ENCODE measurements around the gene C1QTNF9. TPM values are rescaled to one million over a fixed set of nuclear protein-coding genes. Genes with fewer than 3 reads are reported as not detected.
"Not testable (repeated sequence)": the region's sequence is repeated elsewhere in the genome, so short reads cannot be mapped to it uniquely, and the experiment has no call there.

The C1QTNF9 gene
- total RNA-seq, 1 experiment from 2014 or later: not detected

DNA sequence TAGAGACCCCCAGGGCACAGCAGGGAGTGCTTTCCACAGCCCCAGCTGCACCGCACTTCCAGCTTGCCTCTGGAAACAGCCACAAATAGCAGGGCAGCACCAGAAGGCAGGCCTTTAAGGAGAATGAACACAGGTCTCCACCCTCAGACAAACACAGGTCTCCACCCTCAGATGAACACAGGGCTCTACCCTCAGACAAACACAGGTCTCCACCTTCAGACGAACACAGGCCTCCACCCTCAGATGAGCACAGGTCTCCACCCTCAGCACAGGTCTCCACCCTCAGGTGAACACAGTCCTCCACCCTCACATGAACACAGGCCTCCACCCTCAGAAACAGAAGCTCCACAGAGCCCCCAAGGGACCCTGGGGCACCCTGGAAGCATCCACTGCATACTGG, 51.7 kb downstream of the C1QTNF9 start:
- Mint-ChIP-seq H3K9me3 (ENCODE audit: unreplicated experiment) (no peaks in the 10 kb centered on the region), H3K36me3 (ENCODE audit: insufficient read depth, unreplicated experiment) (no peaks in the 10 kb centered on the region), H3K4me3 (ENCODE audit: unreplicated experiment) (no peak overlapping the region), H3K27me3 (ENCODE audit: insufficient read depth, unreplicated experiment) (no peaks in the 10 kb centered on the region), H3K27ac (ENCODE audit: low read depth, unreplicated experiment) (no peak overlapping the region), H3K4me1 (ENCODE audit: insufficient read depth, unreplicated experiment) (no peaks in the 10 kb centered on the region)
- POLR2A ChIA-PET: no interaction called here
- intact Hi-C loops (cut with micrococcal nuclease): no loop called here
- DNase-seq (ENCODE audit: unreplicated experiment): no peak
- CTCF ChIA-PET: no interaction called here
- BruUV-seq (replicated peaks): no TSS peak
- TF ChIP-seq CTCF (IDR thresholded peaks at IDR 0.05; ENCODE audit: unreplicated experiment): no peak

DNA sequence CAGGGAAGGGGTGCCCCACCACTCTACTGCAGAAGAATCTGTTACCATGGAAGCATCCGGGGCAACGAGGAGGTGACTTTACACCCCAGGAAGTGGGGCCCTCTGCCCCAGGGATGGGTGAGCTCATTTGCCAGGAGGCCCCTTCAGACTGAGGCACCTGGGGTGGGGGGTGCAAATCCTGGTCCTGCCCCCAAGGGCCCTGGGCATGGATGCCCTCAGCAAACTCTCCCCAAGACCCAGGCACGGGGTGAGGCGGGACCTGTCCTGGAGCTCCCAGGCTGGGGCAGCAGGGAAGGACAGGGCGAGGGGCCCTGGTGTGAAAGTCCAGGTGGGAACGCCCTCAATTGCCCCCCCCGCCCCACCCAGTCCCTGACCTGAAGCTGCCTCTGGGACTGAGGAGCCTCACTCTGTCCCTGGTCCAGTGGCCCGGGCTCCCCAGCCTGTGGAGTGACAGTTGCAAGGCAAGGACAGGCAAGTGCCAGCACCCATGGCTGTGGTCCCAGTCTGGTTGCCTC, 52.5 kb downstream of the C1QTNF9 start:
- TF ChIP-seq CTCF (IDR thresholded peaks at IDR 0.05; ENCODE audit: unreplicated experiment): no peak
- no peak overlapping the region for H3K27ac Mint-ChIP-seq (ENCODE audit: low read depth, unreplicated experiment)
- BruUV-seq (replicated peaks): no TSS peak
- no peaks in the 10 kb centered on the region for H3K4me1 Mint-ChIP-seq (ENCODE audit: insufficient read depth, unreplicated experiment)
- intact Hi-C loops (cut with micrococcal nuclease): no loop called here
- H3K9me3 Mint-ChIP-seq (ENCODE audit: unreplicated experiment): no peaks in the 10 kb centered on the region
- no peak for DNase-seq (ENCODE audit: unreplicated experiment)
- CTCF ChIA-PET: no interaction called here
- H3K36me3 Mint-ChIP-seq (ENCODE audit: insufficient read depth, unreplicated experiment): no peaks in the 10 kb centered on the region
- no peak overlapping the region for H3K4me3 Mint-ChIP-seq (ENCODE audit: unreplicated experiment)
- no peaks in the 10 kb centered on the region for H3K27me3 Mint-ChIP-seq (ENCODE audit: insufficient read depth, unreplicated experiment)
- POLR2A ChIA-PET: no interaction called here

DNA sequence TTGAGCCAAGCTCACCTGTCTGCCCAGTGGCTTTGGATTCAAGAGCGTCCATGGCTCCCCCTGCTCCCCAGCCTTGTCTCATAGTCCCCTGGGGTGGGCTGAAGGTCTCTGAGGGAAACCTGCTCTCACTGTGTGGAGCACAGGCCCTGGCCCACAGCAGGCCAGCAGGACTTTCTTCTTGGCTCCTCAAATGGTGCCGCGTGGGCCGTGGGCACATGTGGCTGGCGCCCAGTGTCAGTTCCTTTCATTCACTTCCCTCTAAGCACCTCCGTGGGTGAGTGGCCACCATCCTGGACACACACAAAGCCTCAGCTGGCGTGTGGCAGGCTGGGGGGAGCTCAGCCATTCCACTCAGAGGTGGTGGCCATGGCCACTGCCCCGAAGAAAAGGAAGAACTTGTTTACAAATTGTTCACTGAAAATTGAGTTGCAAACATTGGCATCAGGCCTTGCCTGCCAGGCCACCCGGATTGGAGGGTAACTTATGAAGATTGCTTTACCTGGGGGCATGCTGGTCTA, 53.1 kb downstream of the C1QTNF9 start:
- no TSS peak for BruUV-seq (replicated peaks)
- H3K27me3 Mint-ChIP-seq (ENCODE audit: insufficient read depth, unreplicated experiment): no peaks in the 10 kb centered on the region
- H3K27ac Mint-ChIP-seq (ENCODE audit: low read depth, unreplicated experiment): no peak overlapping the region
- H3K36me3 Mint-ChIP-seq (ENCODE audit: insufficient read depth, unreplicated experiment): no peaks in the 10 kb centered on the region
- no peak overlapping the region for H3K4me3 Mint-ChIP-seq (ENCODE audit: unreplicated experiment)
- no peak for TF ChIP-seq CTCF (IDR thresholded peaks at IDR 0.05; ENCODE audit: unreplicated experiment)
- intact Hi-C loops (cut with micrococcal nuclease): no loop called here
- H3K4me1 Mint-ChIP-seq (ENCODE audit: insufficient read depth, unreplicated experiment): no peaks in the 10 kb centered on the region
- ChIA-PET CTCF (no interaction called here), POLR2A (no interaction called here)
- DNase-seq (ENCODE audit: unreplicated experiment): no peak
- H3K9me3 Mint-ChIP-seq (ENCODE audit: unreplicated experiment): no peaks in the 10 kb centered on the region

DNA sequence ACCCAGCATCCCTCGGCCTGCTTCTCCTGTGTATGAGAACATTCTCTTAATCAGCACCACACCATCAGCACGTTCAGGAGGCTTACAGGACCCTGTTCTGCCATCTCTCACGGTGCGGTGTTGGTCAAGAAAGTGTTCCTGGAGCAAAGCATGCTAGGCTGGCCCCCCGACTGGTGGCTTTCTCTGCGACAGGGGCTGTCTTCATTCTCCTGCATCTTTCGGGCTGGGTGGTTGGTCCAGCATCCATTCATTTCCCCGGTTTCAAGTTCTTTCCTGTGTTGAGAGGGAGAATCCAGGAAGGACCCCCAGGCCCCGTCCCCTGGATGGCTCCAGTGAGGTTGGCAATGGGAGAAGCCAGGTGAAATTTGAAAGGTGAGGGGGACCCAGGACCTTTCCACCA, 55.8 kb downstream of the C1QTNF9 start:
- POLR2A ChIA-PET: no interaction called here
- CTCF ChIA-PET: no interaction called here

DNA sequence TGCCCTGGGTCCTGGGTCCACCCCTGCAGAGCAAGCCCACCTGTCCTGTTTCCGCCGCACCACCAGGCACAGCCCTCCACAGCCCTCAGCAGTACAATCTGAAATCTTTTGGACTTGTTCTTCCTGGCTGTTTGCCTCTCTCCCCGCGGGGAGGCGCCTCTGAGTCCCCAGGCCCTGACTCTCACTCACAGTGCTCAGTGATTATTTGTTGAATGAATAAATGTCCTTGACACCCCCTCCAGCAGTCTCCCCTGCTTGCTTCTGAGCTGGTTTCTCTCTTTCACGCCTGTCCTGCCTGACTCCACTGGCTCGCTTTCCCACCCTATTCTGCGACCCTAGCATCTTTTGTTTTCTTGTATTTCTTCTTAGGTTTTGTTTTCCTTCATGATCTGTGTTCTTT, 56.9 kb downstream of the C1QTNF9 start:
- POLR2A ChIA-PET; H3K4me3 Mint-ChIP-seq (ENCODE audit: unreplicated experiment); CTCF ChIA-PET; H3K27ac Mint-ChIP-seq (ENCODE audit: low read depth, unreplicated experiment); H3K9me3 Mint-ChIP-seq (ENCODE audit: unreplicated experiment); H3K27me3 Mint-ChIP-seq (ENCODE audit: insufficient read depth, unreplicated experiment); intact Hi-C loops (cut with micrococcal nuclease); BruUV-seq (replicated peaks); H3K4me1 Mint-ChIP-seq (ENCODE audit: insufficient read depth, unreplicated experiment); DNase-seq (ENCODE audit: unreplicated experiment); H3K36me3 Mint-ChIP-seq (ENCODE audit: insufficient read depth, unreplicated experiment): not testable (repeated sequence)

More for the DNA sequence above, 55.8 kb downstream of the C1QTNF9 start:
- Mint-ChIP-seq H3K27ac (ENCODE audit: low read depth, unreplicated experiment) (no peak overlapping the region), H3K4me1 (ENCODE audit: insufficient read depth, unreplicated experiment) (no peaks in the 10 kb centered on the region), H3K4me3 (ENCODE audit: unreplicated experiment) (no peak overlapping the region), H3K9me3 (ENCODE audit: unreplicated experiment) (no peaks in the 10 kb centered on the region), H3K27me3 (ENCODE audit: insufficient read depth, unreplicated experiment) (no peaks in the 10 kb centered on the region), H3K36me3 (ENCODE audit: insufficient read depth, unreplicated experiment) (no peaks in the 10 kb centered on the region)
- no peak for DNase-seq (ENCODE audit: unreplicated experiment)
- intact Hi-C loops (cut with micrococcal nuclease): no loop called here
- TF ChIP-seq CTCF (IDR thresholded peaks at IDR 0.05; ENCODE audit: unreplicated experiment): no peak
- no TSS peak for BruUV-seq (replicated peaks)

GRCh38 chr13:24371273-24371672, 61.9 kb downstream of the C1QTNF9 start:
- H3K27me3 Mint-ChIP-seq (ENCODE audit: insufficient read depth, unreplicated experiment); intact Hi-C loops (cut with micrococcal nuclease); CTCF ChIA-PET; H3K4me1 Mint-ChIP-seq (ENCODE audit: insufficient read depth, unreplicated experiment); DNase-seq (ENCODE audit: unreplicated experiment); H3K9me3 Mint-ChIP-seq (ENCODE audit: unreplicated experiment); H3K4me3 Mint-ChIP-seq (ENCODE audit: unreplicated experiment); BruUV-seq (replicated peaks); H3K27ac Mint-ChIP-seq (ENCODE audit: low read depth, unreplicated experiment); H3K36me3 Mint-ChIP-seq (ENCODE audit: insufficient read depth, unreplicated experiment); POLR2A ChIA-PET: not testable (repeated sequence)

Measured in MCF 10A (cell line).